Endodermal cell (in vitro differentiated cells): ENCODE data around the gene BBS9. TPM values are rescaled to one million over a fixed set of nuclear protein-coding genes. Genes with fewer than 3 reads are reported as not detected.

Experiments used
- DNase-seq: peaks from one replicate; pipeline ENCODE4 v3.0.0-alpha.2; 2017
- H3K27ac ChIP-seq: 2 replicates; pipeline ENCODE4 v1.5.1; 2013; ENCODE audit warnings: mild to moderate bottlenecking, low read depth, low read length, moderate library complexity
- H3K27me3 ChIP-seq: 2 replicates; pipeline ENCODE4 v1.6.1; 2013; ENCODE audit warnings: mild to moderate bottlenecking, low read length, moderate library complexity; ENCODE audit not compliant: insufficient read depth, control insufficient read depth, poor library complexity, severe bottlenecking
- H3K36me3 ChIP-seq: 2 replicates; pipeline ENCODE4 v1.7.0; 2013; ENCODE audit warnings: mild to moderate bottlenecking, low read length, moderate library complexity; ENCODE audit not compliant: control insufficient read depth, insufficient read depth
- H3K4me1 ChIP-seq: one replicate; pipeline ENCODE4 v1.7.0; 2013; ENCODE audit warnings: low read length; ENCODE audit not compliant: control insufficient read depth, insufficient read depth
- H3K4me3 ChIP-seq: 2 replicates; pipeline ENCODE4 v1.5.1; 2013; ENCODE audit warnings: mild to moderate bottlenecking, low read length, moderate library complexity
- H3K9ac ChIP-seq: 2 replicates; pipeline ENCODE4 v1.6.1; 2013; ENCODE audit warnings: mild to moderate bottlenecking, low read length, moderate library complexity; ENCODE audit not compliant: poor library complexity, severe bottlenecking; ENCODE audit errors: extremely low read depth
- H3K9me3 ChIP-seq: 2 replicates; pipeline ENCODE4 v1.6.1; 2013; ENCODE audit warnings: mild to moderate bottlenecking, low read length, moderate library complexity; ENCODE audit not compliant: control insufficient read depth
- H3K27ac Mint-ChIP-seq: 2 replicates; pipeline ENCODE4 v1.8.0; 2020; ENCODE audit warnings: mixed read lengths
- H3K27me3 Mint-ChIP-seq: 2 replicates; pipeline ENCODE4 v1.8.0; 2021; ENCODE audit warnings: mild to moderate bottlenecking, mixed read lengths; ENCODE audit not compliant: insufficient read depth
- H3K36me3 Mint-ChIP-seq: 2 replicates; pipeline ENCODE4 v1.8.0; 2020; ENCODE audit warnings: low read depth, mixed read lengths
- H3K4me1 Mint-ChIP-seq: 2 replicates; pipeline ENCODE4 v1.8.0; 2020; ENCODE audit warnings: mixed read lengths
- H3K4me3 Mint-ChIP-seq: 2 replicates; pipeline ENCODE4 v1.8.0; 2020; ENCODE audit warnings: mild to moderate bottlenecking, moderate library complexity, mixed read lengths
- H3K9me3 Mint-ChIP-seq: 2 replicates; pipeline ENCODE4 v1.8.0; 2020; ENCODE audit warnings: mild to moderate bottlenecking, mixed read lengths
- WGBS, 2 experiments: methylation state at CpG; one replicate each; pipeline versions ENCODE4 v1.1.5 to v1.1.7; 2013; ENCODE audit warnings: missing lambda C conversion rate in 2 of 2, mixed read lengths in 1 of 2; ENCODE audit not compliant: insufficient coverage in 1 of 2, insufficient read length in 1 of 2; 5-methylcytosine and 5-hydroxymethylcytosine counted together
- total RNA-seq, 2 donors: library from RNA; stranded (reverse); fragmentation: NEBNext Ultra II Directional in 1 of 2; extraction: Animal tissue kit (Norgen Biotek cat#: 25700) in 1 of 2; gene quantifications; 2 replicates in 1 of 2; 3 replicates in 1 of 2; pipeline ENCODE4 v1.2.1, GENCODE V29; 2021
- TF ChIP-seq, protein P1 (sequence below): fragments of 200-600 bp; sonication (generic); conservative IDR thresholded peaks from 2 replicates; pipeline ENCODE4 v1.5.0; 2021; ENCODE audit warnings: antibody characterized with exemption, mild to moderate bottlenecking

The BBS9 gene
- total RNA-seq, 2 donors from 2014 or later, result 20.7 to 21.6 TPM

DNA sequence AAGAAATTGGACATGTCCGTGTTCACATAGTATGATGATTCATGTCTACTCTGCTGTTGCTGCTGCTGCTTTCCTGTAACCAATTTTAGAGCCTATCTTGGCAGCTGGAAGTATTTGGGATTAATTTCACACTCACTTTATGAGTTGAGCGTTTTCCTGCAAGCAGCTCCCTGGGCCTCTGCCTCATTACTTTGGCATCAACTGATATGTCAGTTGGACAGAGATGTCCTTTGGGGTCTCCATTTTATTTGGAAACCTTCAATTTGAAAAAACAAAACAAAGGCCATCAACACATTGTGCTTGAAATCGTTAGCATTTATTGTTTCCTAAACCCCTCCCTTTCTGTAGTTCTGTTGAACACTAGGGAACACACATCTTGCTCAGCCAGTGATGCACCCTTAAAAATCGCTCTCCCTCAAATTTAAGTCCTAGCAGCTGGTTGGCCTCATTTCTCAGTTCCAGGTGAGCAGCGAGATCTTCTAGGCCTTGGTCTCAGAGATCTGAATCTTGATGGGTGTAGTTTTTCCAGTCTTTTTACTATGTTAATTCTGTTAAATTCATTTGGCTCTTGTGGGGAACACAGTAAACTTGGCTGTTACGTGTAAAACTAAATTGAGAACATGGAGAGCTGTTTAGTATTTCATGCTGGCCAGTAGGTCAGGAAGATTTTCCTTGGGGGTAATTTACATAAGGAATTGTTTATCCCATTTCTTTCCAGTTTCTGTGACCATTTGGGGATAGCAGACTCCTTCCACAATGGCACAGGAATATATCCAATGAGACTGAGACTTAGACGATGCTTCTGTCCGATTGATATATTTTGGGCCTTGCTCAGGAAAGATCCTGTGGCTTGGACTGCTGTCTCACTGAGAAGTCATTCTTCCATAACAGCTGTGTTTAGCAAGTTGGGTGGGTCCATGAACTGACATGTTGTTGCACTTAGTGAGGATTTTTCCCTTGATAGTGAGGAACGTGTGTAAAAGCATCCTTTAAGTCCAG lies 371.6 kb downstream of the BBS9 start:
- Mint-ChIP-seq H3K27me3 (no peaks in the 10 kb centered on the region), H3K27ac (no peak overlapping the region), H3K36me3 (no peaks in the 10 kb centered on the region), H3K4me3 (no peak overlapping the region), H3K9me3 (no peaks in the 10 kb centered on the region), H3K4me1 (peaks cover 7% of the 10 kb centered on the region)
- Histone ChIP-seq H3K4me3 (no peak overlapping the region), H3K9ac (no peak overlapping the region), H3K27me3 (no peaks in the 10 kb centered on the region), H3K9me3 (no peaks in the 10 kb centered on the region), H3K27ac (no peak overlapping the region), H3K36me3 (no peaks in the 10 kb centered on the region), H3K4me1 (no peaks in the 10 kb centered on the region)
- WGBS, 2 experiments, result 94 to 97% methylated on average over 9 of the region's 9 CpGs
- TF ChIP-seq, protein P1, sequence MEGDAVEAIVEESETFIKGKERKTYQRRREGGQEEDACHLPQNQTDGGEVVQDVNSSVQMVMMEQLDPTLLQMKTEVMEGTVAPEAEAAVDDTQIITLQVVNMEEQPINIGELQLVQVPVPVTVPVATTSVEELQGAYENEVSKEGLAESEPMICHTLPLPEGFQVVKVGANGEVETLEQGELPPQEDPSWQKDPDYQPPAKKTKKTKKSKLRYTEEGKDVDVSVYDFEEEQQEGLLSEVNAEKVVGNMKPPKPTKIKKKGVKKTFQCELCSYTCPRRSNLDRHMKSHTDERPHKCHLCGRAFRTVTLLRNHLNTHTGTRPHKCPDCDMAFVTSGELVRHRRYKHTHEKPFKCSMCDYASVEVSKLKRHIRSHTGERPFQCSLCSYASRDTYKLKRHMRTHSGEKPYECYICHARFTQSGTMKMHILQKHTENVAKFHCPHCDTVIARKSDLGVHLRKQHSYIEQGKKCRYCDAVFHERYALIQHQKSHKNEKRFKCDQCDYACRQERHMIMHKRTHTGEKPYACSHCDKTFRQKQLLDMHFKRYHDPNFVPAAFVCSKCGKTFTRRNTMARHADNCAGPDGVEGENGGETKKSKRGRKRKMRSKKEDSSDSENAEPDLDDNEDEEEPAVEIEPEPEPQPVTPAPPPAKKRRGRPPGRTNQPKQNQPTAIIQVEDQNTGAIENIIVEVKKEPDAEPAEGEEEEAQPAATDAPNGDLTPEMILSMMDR, result no peak
- no peak for DNase-seq

DNA sequence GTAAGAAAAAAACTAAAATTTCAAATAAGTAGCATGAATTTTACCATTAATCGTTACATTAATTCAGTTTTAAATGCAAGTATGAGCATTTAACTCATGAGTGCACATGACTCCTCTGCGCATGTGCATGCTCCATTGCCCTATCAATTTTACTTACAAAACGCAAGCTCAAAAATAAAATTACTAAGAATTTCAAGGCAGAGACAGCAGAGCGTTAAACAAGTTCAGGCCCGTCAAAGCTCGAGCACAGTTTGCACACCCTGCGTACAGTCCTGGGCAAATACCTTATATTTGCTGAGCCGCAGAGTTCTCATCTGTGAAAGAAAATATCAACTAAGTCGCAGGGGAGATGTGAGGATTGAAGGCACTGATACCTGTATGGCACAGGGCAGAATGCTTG lies 373.6 kb downstream of the BBS9 start:
- no peak overlapping the region for H3K9ac ChIP-seq
- no peaks in the 10 kb centered on the region for H3K9me3 ChIP-seq
- no peaks in the 10 kb centered on the region for H3K4me1 ChIP-seq
- WGBS, 2 experiments, result 93 to 97% methylated on average over 9 of the region's 9 CpGs
- no peak overlapping the region for H3K4me3 ChIP-seq
- H3K27ac ChIP-seq, result no peak overlapping the region
- DNase-seq, result no peak
- H3K9me3 Mint-ChIP-seq, result no peaks in the 10 kb centered on the region
- H3K4me1 Mint-ChIP-seq, result peaks cover 7% of the 10 kb centered on the region
- H3K27me3 Mint-ChIP-seq, result no peaks in the 10 kb centered on the region
- H3K36me3 ChIP-seq, result no peaks in the 10 kb centered on the region
- TF ChIP-seq, protein P1, result no peak
- no peaks in the 10 kb centered on the region for H3K36me3 Mint-ChIP-seq
- H3K27ac Mint-ChIP-seq, result no peak overlapping the region
- H3K27me3 ChIP-seq, result no peaks in the 10 kb centered on the region
- no peak overlapping the region for H3K4me3 Mint-ChIP-seq

DNA sequence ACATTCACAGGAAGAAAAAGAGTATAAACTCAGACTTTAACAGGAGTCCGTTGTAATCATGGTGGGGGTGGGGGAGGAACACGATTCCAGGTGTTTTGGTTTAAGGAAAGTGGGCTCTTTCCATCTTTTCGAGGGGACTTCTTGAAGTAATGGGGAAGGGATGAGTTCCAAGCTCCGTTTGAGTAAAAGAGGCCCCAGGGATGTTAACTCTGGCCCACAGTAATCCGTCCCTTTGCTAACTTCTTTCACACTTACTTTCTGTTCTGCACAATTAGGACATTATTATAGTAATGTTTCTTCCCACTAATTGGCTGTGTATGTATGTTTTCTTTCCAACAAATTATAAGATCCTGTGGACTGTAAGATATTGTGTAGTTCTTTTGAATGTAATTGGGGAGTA lies 374.4 kb downstream of the BBS9 start:
- Histone ChIP-seq H3K4me1 (no peaks in the 10 kb centered on the region), H3K4me3 (no peak overlapping the region), H3K27ac (no peak overlapping the region), H3K27me3 (no peaks in the 10 kb centered on the region), H3K9me3 (no peaks in the 10 kb centered on the region), H3K9ac (no peak overlapping the region), H3K36me3 (no peaks in the 10 kb centered on the region)
- Mint-ChIP-seq H3K9me3 (no peaks in the 10 kb centered on the region), H3K4me1 (peaks cover 7% of the 10 kb centered on the region), H3K27me3 (no peaks in the 10 kb centered on the region), H3K27ac (no peak overlapping the region), H3K36me3 (no peaks in the 10 kb centered on the region), H3K4me3 (no peak overlapping the region)
- WGBS, 2 experiments, result 90 to 100% methylated on average over 1 to 5 of the region's 5 CpGs
- TF ChIP-seq, protein P1, result no peak
- no peak for DNase-seq
